GM12873 (cell line): ENCODE measurements around the gene GDPD3.
A peak's percentile ranks its signal among the peaks of the same experiment; 100 is the strongest.

Experiments used
- CTCF ChIP-seq: IDR thresholded peaks from 2 replicates; pipeline ENCODE4 v1.5.1; 2012; ENCODE audit warnings: low read depth, mild to moderate bottlenecking, moderate library complexity, low read length, control low read depth; ENCODE audit not compliant: insufficient read depth; ENCODE audit errors: missing control alignments

GDPD3 gene

GRCh38 chr16:30147843-30148510 is 34.6 kb upstream of the GDPD3 start:
- TF ChIP-seq CTCF: no peak

- TF ChIP-seq CTCF: no peak
Measured at GRCh38 chr16:30145657-30146056, 32.3 kb upstream of the GDPD3 start.

GRCh38 chr16:30144917-30145316 is 31.6 kb upstream of the GDPD3 start:
- TF ChIP-seq CTCF: no peak

GRCh38 chr16:30144017-30144416 is 30.7 kb upstream of the GDPD3 start:
- no peak for TF ChIP-seq CTCF

- TF ChIP-seq CTCF: no peak
Measured at GRCh38 chr16:30143347-30143702, 30.0 kb upstream of the GDPD3 start.

- TF ChIP-seq CTCF: peak; percentile 69
Measured at GRCh38 chr16:30142672-30143346, 29.5 kb upstream of the GDPD3 start.

GRCh38 chr16:30141750-30142149 is 28.4 kb upstream of the GDPD3 start:
- TF ChIP-seq CTCF: no peak
